Renal cortex interstitium (tissue), 11 donors: Measurements from ENCODE around the gene ASXL1. TPM values are rescaled to one million over a fixed set of nuclear protein-coding genes. Genes with fewer than 3 reads are reported as not detected.
"Not testable (repeated sequence)": the region's sequence is repeated elsewhere in the genome, so short reads cannot be mapped to it uniquely, and the experiment has no call there.

Experiments
- DNase-seq, 11 donors: peaks; one replicate each; pipeline ENCODE4 v3.0.0-alpha.2; 2013; ENCODE audit warnings: low read depth in 9 of 11, low spot score in 4 of 11; ENCODE audit errors: extremely low read depth in 1 of 11
- polyA plus RNA-seq, 3 donors: library from polyadenylated mRNA; unstranded; fragments of 120-200 nt; gene quantifications; one replicate each; pipeline ENCODE4 v1.2.1, GENCODE V29; 2013; ENCODE audit not compliant: insufficient read length in 3 of 3

Gene ASXL1
- polyA plus RNA-seq, 3 donors: 61.9 to 78.5 (median 72.4) TPM

DNA sequence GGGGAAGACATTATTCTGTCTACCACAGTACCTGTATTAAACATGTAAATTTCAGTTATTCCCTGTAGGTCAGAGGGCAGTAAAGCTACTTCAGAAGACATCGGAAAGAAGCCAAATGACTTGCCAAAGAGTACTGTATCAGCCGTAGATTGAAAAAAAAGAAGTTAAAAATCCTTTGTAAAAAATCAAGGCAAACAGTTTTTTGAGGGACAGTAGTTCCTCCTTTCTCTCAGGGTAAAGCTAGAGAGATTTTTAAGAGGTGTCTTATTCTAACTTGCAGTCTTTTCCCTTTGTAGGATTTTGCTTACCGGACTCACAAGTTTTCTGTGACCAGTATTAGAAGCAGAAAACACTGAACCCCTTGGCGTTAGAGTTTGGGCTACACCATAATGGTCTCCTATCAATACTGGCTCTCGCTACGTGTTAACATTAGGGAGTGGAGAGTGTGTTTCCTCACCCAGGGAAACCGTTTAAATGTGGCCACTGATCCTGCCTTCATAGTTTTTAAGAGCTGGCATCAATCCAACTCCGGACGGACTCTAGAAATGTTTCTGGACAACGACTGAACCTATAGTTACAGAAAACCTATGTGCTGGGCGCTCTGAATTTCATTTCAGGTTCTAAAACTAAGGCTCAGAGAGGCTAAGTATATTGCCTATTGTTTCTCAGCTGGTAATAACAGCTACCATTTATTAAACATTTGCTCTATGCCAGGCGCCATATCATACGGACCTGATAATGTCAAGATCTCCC, 1.3 kb upstream of the ASXL1 start:
- no peak for DNase-seq

DNA sequence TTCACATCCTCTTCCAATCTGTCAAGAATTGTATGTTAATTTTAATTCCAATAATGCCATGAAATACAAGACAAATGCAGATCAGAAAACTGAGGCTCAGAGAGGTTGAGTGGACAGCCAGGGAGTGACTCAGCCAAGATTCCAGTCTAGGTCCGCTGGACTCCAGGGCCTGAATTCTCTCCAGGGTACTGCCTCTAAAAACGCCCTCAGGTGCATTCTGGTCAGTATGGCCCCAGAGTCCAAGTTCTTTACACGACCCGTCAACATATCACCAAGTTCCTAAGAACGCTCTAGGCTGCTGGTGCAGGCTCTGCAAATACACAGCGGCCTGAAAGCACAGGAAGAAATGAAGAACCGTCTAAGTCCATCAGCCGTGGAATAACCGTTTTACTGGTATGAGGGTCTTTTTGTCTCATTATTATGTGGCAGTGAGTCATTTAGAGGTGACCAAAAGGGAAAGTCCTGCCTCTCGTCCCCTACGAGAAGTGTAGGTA, 709 bp upstream of the ASXL1 start:
- no peak for DNase-seq

DNA sequence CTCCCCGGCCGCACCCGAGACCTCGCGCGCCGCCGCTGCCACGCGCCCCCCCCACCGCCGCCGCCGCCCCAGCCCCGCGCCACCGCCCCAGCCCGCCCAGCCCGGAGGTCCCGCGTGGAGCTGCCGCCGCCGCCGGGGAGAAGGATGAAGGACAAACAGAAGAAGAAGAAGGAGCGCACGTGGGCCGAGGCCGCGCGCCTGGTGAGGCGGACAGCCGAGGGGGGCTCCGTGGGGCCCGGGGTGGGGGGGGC, 426 bp downstream of the ASXL1 start:
- no peak for DNase-seq

DNA sequence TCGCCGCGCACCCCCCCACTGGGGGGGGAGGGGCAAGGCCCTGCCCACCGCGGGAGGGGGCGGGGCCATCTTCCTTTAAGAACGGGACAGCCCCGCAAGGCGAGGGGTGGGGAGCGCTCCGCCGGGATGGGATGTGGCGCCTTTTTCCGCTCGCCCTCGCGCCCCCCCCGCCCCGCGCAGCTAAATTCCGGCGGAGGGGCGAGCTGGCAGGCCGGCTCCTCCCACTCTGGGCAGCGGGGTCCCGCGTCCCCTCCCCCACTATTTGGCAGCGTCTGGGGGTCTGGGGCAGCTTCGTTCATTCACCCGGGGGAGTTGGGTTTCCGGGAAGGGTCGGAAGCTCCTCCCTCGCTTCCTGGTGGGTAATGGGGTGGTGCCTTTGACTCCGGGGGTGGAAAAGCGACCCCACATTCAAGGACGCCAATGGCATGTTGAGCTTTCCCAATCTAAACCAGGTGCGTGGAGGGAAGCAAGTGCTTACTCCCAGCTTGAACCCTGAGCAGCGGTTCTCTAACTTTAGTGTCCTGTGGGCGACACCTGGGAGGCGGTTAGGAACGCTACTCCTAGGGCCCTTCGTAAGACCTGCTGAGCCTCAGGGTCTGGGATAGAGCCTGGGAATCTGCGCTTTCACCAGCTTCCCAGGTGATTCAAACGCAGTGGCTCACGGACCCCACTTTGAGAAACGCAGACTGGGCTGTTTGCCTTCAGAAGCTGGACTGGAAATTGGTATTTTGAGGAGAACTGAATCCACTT, 927 bp downstream of the ASXL1 start:
- DNase-seq: peak in 7 of 11 donors; percentile 55 to 74 (median 63)

DNA sequence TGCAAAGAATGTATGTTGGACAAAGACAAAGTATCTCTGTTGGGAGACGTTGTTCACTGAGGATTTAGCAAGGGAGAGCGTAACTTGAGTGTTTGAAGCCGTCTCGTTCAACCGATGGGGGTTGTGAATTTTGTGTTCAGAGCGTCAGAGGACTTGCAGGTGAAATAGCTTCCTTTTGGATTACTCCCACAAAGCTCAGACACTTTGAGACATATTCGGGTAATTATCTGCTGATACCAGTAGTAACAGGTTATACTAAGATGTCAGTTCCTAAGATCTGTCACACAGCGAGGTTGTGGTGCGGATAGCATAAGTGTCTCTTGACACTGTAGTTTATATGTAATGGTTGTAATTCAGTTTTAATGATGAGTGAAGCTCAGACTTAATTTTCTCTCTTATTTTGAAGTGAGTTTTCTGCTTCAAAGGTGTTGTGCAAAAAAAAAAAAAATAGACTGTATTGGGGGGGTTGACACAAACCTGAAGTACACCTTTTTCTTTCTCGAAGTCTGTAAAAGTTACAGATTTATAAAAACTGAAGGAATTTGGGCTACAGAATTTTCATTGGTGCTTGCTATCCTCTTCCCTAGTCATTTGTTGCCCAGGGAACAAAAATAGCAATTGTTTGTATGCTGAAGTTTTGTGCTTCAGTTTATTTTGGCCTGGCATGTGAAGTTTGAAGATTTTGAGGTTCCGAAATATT, 1.7 kb downstream of the ASXL1 start:
- no peak for DNase-seq

DNA sequence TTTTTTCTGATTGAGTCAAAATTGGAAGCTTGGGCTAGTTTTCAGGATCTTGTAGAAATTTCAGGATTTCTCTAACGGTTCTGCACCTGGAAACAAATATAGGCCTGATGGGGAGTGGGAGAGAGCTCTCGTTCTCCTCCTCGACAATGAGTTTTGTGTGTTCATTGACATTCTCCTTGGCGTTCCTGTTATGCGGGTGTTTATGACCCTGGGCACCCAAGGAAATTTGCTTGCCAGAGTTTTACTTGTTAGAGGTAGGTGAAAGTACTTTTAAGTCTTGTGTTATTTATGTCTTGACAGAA, 2.2 kb downstream of the ASXL1 start:
- DNase-seq: no peak

DNA sequence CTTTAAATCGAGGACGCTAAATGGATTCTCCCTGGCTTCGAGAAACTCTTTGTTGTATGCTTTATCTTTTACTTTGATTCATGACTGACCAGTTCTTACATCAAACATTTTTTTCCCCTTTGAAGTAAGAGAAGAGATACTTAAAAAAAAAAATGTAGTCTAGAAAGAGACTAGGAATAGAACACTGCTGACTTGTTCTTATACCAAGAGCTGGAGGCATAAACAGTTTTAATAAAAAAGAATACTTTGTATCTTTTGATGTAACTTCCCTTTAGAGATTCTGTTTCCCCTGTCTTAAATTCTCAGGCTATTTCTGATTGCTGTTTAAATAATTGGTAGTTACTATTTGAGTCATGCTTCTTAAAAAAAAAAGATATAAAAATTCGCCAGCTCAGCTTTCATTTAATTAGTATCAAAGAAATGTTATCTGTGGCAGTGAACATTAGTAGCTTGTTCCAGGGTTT, 4.8 kb downstream of the ASXL1 start:
- DNase-seq: no peak

DNA sequence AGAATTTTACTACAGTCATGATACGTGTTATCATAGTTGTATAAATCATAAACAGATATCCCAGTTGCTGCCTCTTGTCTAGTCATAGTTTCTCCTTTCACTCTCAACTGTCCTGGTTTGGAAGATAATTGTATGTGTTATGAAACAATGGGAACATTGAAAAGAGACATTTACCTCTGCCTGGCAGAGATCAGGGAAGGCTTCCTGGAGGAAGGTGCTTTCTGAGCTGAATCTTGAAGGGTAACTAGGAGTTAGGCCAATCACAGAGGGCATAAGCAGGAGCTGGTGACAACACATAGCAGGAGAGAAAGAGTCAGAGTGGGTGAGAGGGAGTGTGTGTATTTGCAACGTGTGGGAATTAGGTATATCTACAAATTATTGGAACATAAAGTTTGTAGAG, 5.4 kb downstream of the ASXL1 start:
- DNase-seq: no peak

DNA sequence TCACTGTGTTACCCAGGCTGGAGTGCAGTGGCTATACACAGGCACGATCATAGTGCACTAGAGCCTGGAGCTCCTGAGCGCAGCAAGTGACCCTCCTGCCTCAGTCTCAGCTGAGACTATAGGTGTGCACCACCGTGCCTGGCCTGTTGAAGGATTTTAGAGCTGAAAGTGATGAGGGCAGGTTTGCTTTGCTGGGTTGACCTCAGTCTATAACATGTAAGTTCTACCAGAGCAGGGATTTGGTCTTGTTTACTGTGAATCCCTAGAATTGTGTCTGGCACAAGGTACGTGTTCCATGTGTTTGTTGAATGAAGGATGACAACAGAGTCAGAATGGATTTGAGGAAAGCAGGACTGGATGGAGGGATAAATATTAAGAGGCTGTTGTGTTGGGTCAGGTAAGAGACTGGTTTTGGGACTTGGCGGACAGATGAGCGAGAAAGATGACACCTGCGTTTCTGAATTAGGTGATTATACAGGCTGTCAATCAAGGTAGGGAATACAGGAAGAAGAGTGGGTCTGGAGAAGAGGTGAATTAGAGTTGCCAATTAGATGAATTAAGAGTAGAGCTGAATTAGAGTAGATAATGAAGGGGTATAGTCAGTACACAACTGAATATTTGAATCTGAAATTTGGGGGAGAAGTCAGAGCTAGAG, 6.5 kb downstream of the ASXL1 start:
- DNase-seq: no peak

DNA sequence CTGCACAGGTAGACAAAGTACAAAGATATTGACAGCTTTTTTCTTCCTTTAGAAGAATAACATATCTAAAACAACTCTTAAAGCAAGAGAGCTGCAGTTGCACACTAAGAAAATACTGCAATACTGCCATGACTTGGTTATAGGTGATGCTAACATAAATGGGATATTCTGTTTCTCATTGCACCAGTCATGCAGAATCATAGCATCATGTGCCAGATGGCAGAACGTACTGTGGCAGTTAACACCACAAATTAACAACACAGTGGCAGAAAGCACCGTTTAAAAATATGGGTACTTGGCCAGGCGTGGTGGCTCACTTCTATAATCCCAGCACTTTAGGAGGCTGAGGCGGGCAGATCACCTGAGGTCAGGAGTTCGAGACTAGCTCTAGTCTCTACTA, 7.4 kb downstream of the ASXL1 start:
- DNase-seq: no peak

DNA sequence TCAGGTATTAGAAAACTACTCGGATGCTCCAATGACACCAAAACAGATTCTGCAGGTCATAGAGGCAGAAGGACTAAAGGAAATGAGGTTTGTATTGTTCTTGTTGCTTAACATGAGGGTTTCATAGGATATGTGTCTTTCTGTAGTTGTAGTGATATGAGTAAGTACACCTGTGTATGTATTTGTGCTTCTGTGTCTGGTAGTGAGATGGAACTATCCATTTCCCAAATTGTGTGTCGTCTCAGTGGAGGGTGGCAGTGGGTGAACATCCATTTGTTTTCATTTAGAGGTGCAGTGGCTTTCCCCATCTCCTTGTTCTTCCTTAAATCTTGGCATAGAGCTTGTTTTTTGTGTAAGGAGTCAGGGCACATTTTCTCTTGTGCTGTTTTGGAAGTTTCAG, 8.2 kb downstream of the ASXL1 start:
- no peak for DNase-seq

DNA sequence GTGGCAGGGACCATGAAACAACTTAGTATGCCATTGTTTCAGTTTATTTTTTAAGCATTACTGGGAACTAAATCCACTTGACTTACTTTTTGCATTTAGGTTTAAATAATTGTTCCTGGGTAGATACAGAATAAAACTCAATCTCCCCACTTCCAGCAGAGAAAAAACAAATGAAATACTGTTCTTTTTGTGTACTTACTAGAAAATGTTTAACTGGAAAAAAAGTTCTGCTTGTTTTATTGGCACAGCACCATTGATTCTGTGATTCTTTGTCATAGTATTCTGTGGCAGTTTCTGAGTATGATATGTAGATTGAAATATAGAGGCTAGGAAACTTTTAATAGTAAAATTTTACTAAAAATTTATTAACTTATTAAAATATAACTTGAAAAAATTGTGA, 10.2 kb downstream of the ASXL1 start:
- DNase-seq: no peak

DNA sequence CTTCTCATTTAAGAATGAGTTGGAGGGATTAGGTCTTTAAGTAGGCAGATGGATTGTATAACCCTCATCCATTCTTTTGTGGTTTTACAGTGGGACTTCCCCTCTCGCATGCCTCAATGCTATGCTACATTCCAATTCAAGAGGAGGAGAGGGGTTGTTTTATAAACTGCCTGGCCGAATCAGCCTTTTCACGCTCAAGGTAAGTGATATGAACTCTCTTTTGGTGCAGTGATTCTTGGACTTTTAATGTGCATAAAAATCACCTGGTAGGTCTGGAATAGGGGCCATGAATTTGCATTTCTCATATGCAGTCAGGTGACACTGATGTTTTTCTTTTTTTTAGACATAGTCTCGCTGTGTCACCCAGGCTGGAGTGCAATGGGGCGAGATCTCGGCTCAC, 10.8 kb downstream of the ASXL1 start:
- DNase-seq: no peak

DNA sequence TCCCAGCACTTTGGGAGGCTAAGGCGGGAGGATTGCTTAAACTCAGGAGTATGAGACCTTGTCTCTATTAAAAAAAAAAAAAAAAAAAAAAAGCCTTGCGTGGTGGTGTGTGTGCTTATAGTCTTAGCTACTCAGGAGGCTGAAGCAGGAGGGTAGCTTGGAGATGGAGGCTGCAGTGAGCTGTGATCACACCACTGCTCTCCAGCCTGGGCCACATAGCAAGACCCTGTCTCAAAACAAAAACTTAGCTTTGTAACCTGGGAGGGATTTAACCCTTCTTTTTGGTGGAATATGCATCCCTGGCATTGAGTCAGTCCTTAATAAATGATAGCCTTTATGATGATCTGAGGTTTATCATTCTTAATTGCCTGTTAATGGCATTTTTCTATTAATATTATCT, 12.8 kb downstream of the ASXL1 start:
- DNase-seq: no peak

DNA sequence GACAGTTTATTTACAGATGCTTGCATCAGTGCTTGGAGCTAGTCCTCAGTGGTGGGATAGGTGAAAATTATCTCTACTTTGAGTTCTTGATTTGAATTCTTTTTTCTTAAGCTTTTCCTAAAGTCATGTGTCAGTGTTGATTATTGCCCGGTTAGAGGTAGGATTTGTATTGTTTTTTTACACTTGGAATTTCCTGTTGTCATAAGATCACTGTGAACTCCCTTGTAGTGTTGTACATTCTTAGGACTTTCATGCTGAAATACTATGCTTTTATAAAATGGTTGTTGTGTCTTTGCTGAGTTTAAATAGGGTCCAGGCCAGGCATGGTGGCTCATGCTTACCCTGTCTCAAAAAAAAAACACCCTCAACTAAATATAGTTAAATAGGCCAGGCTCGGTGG, 20.3 kb downstream of the ASXL1 start:
- no peak for DNase-seq

DNA sequence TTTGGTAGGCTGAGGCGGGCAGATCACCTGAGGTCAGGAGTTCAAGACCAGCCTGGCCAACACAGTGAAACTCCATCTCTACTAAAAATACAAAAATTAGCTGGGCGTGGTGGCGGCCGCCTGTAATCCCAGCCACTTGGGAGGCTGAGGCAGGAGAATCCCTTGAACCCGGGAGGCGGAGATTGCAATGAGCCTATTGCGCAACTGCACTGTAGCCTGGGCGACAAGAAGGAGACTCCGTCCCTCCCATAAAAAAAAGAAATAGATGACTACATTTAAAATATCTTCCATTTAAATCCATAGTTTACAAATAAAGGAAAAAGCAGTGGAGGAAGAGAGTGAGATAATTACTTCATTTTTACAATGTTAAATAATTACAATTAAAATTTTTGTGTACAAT, 21.9 kb downstream of the ASXL1 start:
- DNase-seq: not testable (repeated sequence)

DNA sequence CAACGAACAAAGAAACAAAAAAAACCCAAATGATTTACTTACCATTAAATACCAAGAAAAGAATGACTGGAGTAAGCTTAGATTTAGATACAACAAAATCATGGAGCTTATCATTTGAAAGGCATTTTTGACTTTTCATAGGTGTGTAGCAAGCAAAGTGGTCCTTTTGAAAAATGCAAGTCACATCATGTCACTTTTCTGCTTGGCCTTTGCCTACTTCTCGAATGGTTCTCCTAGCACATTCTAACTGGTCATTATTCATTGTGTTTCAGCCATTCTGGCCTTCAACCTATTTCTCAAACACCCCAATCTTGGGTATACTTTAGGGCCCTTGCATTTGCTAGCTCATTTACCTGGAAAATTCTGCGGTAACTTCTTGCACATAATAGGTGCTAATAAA, 22.6 kb downstream of the ASXL1 start:
- DNase-seq: no peak

DNA sequence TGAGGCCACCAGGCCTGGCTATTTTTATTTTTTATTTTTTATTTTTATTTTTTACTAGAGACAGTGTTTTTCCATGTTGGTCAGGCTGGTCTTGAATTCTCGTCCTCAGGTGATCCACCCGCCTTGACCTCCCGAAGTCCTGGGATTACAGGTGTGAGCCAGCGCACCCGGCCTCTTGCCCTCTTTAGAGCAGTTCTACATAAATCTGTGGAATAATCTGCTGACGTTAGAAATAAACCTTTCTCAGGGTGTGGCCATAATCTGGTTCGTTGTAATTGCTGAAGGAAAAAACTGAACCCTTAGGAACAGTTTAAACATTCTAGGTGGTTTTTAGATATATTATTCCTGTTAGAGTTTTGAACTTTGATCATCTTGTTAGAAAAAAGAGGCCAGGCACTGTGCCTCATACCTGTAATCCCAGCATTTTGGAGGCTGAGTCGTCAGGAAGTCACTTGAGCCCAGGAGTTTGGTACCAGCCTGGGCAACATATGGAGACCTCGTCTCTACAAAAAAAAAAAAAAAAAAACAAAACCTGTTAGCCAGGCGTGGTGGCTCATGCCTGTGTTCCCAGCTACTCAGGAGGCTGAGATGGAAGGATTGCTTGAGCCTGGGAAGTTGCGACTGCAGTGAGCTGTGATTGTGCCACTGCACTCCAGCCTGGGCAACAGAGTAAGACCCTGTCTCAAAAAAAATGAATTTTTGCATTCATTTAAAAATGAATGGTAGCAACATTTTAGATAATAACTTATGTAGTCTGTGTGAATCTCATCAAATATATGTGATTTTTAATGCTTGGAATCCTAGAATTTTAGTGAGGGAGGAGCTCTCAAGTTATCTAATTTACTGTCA, 24.2 kb downstream of the ASXL1 start:
- no peak for DNase-seq

DNA sequence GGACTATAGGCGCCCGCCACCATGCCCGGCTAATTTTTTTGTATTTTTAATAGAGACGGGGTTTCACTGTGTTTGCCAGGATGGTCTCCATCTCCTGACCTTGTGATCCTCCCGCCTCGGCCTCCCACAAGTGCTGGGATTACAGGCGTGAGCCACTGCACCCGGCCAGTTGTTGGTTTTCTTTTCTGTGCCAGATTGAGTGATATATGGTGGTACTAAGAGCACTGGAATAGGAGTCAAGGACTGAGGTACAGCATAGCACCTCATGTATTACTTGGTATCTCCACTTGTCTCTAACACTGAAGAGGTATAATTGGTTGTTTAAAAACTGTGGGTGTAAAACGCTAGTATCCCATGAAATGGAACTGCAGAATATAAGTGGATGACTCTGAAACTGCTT, 25.3 kb downstream of the ASXL1 start:
- DNase-seq: not testable (repeated sequence)
